NCI-H187 (cell line): ENCODE data around the gene PCDH9.
"Not testable (repeated sequence)": the region's sequence is repeated elsewhere in the genome, so short reads cannot be mapped to it uniquely, and the experiment has no call there.

Source experiments
- DNase-seq, 2 experiments: peaks; one replicate each; lab custom pipeline; 2025; lab: John Stamatoyannopoulos, UW

Gene PCDH9

DNA sequence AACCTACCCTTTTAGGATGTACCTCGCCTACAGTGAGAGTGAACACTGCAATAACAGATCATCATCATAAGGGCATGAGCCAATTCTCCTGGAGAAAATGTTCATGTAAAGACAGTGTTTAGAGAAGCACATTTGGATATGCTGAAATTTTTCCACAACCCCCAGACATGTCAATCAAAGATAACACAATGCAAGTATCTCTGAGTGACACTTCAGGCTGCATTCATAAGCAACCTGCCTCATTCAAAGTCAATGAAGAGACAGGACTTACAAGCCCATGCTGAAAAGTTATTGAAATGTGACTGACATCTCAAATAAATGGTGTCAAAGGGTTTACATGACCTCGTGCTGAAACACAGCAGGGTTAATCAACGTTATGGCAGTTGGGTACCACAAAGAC, 102.0 kb downstream of the PCDH9 start:
- no peak for DNase-seq

DNA sequence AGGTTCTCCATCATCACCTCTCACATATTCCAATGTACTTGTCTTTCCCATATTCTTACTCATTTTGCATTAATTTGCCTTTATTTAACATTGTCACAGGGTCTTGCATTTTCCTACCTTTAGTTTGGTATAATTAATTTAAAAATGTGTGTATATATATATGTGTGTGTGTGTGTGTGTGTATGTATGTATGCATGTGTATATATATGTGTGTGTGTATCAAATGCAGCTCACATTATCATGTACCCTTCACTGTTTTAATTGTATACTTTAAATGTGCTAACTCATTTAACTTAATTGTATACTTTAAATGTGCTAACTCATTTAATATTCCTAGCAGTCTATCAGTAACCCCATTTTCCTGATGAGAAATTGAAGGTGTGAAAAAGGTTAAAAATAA, 104.5 kb downstream of the PCDH9 start:
- DNase-seq = no peak

DNA sequence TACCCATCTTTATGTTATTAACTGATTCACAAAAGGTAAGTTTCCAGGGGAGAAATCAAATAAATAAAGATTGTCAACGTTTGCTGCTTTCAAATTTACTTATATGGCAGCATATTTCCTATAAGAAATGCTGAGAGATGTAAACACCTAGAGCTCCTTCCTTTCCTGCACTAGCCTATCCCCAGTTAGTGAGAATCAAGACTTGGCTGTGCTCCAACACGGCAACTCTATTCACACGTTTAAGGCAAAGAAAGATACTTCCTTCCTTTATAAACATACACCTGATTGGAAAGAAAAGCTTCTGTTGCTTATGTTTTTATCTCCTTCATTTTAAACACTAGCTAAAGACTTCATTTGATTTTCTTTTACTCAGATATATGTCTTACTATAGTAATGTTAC, 107.0 kb downstream of the PCDH9 start:
- DNase-seq = no peak

DNA sequence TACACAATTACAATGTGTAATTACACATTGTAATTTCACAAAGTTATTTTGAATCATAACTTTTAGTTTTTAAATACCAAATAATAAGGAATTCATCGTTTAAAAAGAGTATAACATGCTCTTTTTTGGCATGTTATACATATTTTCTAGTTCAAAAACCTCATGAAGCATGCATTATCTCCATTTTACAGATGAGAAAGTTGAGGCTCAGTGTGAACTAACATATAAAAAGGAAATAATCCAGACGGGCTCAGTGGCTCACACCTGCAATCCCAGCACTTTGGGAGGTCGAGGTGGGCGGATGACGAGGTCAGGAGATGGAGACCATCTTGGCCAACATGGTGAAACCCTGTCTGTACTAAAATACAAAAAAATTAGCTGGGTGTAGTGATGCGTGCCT, 107.9 kb downstream of the PCDH9 start:
- no peak for DNase-seq

DNA sequence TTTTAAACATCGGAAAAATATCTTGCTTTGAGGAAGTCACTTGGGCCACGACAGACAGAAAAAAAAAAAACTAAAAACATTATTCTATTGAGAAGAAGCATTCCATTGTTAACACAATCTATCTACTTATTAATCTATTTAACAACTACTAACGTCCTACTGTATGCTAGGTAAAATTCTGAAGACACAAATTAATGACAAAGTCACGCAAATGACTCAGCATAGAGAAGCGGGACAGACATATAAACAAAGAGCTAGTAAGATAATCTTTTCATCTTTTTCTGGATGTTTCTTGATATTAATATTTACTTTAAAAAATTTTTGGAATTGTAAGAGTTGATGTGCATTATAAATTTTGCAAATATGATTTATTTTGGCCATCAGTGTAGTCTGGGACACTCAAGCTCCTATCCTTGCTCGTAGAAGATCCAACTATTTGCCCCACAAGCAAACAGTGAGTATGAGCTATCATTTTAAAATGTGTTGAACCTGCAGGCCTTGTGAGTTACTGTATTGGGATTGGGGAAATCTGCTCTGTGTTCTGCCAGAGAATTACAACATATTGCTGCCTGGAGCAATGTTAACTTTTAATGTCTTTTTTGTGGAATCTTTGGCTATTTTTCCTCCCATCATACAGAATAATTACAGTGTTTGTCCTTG, 109.1 kb downstream of the PCDH9 start:
- no peak for DNase-seq

DNA sequence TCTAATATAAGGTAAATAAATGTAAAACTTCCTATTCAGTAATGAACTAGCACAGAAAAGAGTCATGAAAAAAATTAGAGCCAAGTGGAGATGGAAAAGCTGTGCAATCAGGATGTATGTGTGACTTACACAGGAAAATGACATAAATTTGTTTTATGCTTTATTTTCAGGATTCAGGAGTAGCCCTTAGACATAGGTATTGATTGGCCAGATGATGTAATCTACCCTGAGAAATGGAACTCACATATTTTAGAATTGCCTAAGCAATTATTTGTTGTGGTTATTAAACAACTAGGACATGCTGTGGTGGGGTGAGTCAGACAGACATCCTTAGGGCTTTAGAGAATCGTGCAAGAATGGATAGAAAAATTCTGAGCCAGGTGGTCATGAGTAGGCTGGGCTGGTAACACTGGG, 110.6 kb downstream of the PCDH9 start:
- no peak for DNase-seq

DNA sequence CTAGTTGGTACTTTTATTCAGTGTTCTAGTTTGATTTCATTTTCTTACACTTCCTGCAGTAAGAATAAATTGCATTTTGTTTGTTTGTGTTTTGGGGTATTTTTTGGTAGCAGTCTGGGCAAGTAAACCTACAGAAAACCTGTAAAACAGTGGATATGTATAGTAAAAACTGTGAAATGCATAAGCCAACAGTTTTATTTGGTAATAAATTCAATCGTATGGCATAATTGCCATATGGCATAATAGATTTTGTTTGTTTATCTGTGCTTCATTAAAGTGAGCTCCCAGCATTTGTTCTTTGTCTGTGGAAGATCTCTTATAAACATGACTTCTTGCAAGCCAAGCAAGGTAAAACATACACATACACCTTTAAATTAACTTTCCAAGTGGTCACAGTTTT, 111.9 kb downstream of the PCDH9 start:
- DNase-seq = no peak

DNA sequence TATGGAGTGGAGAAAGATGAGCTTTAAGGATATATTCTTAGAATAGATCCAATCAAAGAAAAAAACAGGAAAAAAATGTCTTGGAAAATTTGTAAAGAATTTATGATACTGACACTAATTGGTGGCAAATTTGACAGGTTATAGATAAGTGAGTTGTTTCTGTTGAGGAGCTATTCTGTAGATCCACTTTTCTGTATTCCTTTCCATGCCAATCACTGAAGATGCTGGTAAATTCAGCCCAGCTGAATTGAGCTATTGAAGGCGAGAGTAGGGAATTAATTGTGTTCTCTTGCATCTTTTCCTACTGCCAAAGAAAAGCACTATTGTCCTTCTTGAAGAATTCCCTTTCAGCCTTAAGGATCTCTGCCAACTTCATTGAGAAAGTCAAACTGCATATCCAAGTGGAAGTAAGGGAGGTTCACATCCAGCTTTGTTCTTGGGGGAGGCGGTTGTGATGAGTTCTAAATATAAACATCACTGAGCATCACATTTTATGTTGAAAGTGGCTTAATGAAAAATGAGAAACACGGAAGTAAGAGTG, 113.1 kb downstream of the PCDH9 start:
- DNase-seq = no peak

DNA sequence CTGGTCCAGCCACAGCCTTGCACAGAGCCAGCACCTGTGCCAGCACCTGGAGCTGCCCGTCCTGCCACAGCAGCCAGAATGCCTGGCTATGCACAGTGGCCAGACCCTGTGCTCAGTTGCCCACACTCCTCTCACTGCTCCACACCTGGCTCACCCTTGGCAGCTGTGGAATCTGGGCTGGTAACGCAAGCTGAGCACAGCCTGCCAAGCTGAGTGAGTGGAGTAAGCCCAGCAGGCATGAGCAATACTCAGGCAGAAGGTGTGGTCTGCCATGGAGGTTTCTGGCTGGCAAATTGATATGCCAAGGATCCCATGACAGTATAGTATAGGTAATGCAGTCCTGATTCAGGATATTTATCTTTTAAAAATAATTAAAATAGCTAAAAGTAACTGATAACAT, 122.2 kb downstream of the PCDH9 start:
- DNase-seq = no peak

DNA sequence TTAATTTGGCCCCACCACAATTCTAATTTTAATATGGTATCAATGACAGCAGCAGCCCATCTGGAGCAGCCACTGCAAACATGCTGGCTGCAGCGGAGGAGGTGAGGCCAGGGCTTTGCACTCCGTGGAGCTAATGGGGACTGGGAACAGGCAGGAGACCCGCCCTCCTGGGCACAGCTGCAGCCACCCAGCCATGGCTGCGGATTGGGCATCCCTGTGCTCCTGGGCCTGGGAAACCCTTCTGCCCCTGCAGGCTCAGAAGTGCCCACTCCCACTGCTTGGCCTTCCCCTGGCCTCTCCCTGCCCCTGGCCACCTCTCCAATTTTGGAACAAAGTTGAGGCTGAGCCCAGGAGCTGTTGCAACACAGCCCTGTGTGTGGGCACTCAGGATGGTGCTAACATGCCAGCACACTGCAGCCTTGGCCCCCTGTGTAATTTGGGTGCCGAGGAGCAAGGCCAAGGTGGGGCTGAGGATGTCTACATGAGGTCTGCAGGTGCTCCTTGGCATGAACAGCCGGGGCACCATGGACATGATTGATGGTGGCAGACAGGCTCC, 123.6 kb downstream of the PCDH9 start:
- no peak for DNase-seq

DNA sequence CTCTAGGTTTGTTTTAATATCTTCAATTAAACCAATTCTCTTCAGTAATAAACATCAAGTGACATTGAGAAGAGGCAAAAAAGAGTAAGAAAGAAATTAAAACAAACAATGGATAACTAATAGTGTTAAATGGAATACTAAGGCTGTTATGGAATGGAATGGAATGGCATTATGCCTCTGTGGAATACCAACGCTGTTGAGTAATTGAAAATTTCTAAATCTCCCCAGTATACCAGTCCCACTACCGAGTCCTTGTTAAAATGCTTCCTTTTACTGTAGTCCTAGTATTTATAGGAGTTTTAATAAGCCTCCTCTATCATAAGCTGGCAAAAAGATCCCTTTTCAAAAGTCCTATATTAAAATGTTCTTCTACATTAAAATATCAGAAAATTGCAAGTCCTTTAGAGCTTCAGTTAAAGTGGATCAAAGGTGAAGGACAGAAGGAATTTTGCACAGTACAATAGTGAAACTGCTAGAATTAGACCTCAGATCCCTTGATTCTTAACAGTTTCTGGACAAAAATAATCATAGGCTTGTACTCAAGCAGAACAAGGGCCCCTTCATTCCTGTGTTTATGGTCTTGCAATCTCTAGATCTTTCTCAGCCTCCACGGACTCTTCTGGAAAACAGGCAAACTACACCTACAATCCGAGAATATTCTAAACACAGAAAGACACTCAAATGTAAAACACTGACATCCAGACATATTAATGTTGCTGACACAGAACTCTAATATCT, 128.2 kb downstream of the PCDH9 start:
- no peak for DNase-seq

DNA sequence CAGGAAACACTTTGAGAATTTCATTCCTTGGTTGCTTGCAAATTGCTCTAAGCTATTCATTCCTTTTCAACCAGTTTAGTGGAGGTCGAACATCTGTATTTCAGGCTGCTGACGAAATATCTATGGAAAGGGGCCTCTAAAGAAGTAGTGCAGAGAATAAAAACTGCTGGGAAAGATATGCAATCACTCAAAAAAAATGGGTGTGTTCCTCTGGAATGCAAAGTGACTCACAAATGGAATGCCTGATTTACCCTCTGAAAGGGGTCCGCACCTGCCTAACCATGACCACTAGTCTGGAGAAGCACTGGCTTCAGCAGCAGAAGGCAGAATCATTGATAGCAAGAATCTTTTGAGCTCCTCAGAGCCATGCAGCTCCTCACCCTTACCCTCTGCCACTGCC, 129.4 kb downstream of the PCDH9 start:
- no peak for DNase-seq

DNA sequence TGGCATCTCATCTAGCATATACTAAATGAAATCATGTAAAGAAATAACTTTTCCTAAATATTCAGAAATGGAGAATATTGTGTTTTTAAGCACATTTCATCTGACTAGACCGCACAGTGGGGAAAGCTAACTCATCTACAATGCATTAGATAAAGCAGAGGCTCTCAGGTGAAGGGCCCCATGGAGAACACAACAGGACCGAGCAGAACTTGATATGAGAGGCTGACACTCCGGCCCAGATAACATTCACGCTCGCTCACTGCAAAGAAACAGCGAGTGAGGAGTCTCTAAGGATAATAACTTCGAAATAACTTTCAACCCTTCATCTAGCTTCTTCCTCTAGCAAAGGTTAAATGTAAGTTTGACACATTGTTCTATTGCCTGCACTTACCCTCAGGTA, 130.6 kb downstream of the PCDH9 start:
- DNase-seq = no peak

DNA sequence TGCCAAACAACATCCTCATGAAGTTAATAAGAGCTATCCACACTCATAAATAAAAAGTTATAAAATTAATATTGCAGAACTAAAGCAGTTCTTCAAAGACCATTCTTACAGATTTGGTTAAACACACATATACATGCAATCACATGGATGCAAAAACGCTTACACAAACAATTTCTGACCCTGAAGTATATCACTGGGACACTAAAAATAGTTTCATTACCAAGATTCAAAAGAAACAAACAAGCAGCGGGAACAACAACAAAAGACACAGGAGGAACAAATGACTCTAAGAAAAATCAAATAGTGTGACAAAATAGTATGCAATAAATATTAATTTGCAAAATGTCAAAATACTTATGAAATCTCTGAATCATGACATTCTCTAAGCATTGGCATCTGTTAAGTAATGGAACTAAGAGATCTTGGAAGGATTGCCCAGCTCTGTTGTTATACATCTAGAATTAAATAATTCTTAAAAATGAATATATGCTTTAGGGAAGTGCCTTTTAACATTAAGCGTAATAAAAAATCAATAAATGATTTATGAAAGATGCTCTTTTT, 132.2 kb downstream of the PCDH9 start:
- DNase-seq = no peak

DNA sequence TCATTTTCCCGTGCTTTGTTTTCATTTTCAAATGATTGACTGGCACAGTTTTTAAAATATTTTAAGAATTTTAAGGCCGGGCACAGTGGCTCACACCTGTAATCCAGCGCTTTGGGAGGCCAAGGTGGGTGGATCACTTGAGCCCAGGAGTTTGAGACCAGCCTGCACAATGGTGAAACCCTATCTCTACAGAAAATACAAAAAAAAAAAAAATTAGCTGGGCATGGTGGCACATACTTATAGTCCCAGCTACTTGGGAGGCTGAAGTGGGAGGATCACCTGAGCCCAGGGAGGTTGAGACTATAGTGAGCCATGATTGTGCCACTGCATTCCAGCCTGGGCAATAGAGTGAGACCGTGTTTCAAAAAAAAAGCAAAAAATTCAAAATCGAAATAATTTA, 133.2 kb downstream of the PCDH9 start:
- not testable (repeated sequence) for DNase-seq

DNA sequence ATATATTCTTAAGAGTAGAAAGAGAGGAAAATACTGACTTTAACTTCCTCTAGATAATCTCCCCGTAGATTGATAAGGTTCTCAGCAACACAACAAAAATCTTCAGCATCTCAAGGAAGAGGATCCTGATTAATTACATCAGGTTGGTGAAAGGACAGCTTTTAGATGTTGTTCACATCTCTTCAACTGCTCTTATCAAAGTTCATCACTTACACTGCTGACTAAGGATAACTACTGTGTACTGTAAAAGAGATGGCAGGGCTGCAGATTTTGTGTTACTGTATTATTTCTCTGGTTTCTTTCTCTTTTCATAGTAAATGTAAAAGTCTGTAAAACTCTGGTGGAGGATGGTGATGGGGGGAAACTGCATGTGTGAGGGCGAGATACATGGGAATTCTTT, 133.7 kb downstream of the PCDH9 start:
- DNase-seq = no peak

DNA sequence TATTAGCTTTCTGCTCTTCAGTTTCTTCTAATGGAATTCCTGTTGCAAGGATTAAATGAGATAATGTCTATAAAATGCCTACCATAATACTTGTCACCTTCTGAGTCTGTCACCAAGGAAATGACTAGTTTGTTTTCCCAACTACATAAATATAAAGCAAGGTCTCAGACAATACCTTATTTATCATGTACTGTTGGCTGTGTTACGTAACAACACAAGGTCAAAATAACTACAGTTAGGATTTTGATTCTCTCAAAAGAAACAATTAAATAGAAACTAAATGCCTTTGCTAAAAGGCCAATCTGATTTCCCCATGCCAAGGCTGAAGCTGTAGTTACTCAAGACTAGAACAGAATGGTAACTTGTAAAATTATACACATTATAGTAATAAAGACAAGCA, 134.5 kb downstream of the PCDH9 start:
- DNase-seq = no peak

DNA sequence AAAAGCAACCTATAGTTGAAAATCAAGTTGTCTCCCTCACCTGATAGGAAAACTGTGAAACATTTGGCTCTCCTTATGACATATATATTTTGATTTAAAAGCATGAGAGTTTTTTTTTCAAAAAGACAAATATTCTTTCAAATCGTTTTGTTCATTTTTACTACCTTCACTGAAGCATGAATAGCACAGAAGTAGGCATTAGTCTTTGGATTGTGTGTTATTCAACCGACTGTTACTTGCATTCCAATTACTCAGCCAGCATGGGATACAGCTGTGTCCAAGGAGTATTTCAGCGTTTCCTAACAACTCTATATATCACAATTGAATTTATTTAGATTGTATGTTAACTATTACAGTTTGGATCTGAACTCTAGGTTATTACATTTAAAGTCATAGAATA, 135.2 kb downstream of the PCDH9 start:
- DNase-seq = no peak

DNA sequence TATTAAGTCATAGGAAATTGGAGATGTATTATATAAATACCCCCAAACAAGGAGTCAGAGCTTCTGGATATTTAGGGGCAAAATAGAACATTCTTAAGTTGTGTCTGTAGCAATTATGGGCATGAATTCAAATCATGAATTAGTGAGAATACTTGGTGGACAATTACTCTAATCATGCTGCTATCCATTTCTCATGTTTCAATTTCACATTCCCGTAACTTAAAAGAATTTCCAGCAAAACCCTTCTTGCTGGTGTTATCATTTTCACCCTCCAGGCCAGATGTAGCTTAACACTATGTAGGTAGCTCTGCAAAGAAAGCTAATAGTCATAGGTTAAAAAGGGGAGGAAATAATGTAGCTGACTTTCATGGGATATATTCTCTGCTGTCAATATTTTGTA, 136.1 kb downstream of the PCDH9 start:
- DNase-seq = no peak

DNA sequence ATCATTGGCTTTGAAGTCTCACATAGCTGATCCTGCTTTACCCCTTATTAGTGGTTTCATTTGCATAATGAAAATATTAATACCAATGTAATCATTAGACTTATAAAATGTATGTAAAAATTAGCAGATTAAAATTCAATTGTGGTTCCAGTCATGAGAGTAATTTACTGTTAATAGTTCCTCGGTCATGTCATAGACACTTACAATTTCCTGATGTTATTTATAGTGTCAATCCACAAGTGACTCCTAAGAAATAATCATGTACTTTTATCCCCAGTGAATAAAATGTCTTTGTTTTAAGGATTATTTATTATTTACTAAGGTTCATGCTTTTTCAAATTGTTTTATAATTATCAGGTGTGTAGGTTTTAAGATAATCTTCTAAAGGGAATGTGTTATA, 138.5 kb downstream of the PCDH9 start:
- DNase-seq = no peak

DNA sequence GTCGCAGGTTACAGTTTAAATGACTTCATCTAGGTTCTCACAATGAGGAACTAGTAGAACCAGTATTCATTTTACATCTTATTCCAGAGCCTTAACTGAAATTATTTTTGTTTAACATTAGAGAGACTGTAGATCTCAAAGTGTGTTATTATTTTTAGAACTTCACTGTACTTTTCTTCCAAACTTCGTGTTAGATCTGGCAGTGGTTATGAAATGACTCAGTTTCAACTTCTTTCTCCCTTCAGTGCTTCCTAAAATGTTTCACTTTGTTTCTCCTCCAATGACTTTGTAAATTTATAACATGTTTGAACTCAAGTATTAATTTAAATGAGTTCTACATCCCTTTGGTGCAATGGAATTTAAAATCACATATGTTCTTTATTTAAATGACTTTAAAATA, 139.3 kb downstream of the PCDH9 start:
- DNase-seq = no peak

DNA sequence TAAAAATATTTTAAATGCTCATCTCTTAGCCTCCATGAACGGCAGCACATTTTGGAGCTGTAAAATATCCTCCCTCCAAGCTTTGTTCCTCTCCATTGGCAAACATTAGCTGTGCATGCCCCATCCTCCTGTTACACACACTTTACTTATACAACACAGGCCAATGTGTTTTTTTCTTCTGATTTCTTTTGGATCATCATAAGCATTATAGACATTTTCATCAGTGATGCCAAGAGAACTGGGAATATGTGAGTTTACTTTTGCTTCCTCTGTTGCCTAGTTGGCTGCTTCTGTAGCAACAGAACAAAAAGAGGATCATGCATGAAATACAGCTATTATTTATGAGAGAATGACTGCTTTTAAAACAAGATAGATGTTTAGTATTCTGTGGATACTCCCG, 142.6 kb downstream of the PCDH9 start:
- no peak for DNase-seq

DNA sequence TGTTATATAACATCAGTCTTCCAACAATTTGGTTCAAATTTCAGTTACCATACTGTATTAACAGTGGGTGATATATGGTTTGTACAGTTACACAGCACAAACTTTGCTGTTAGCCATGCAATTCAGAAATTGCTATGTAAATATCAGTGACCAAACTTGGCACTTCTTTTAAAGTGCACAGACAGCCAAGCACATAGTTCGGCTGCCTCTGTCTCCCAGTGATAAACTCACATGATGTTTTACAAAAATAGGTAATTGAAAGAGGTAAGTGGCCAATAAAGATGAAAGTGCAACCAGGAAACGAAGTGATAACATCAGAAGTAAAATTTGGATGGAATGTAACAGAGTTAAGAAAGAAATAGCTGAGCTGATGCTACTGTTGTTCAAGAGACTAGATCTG, 143.9 kb downstream of the PCDH9 start:
- no peak for DNase-seq
